Left ventricle myocardium inferior (tissue), 1 donor: ENCODE measurements around the gene UTP14A. TPM values are rescaled to one million over a fixed set of nuclear protein-coding genes. Genes with fewer than 3 reads are reported as not detected.

Experiments
- DNase-seq: peaks from one replicate; pipeline ENCODE4 v3.0.0-alpha.2; 2020
- H3K27ac ChIP-seq: fragments of 200-600 bp; replicated peaks from 2 replicates; pipeline ENCODE4 v1.8.0; 2021
- H3K27me3 ChIP-seq: fragments of 200-600 bp; 2 replicates; pipeline ENCODE4 v1.8.0; 2021; ENCODE audit warnings: low read depth
- H3K36me3 ChIP-seq: fragments of 200-600 bp; 2 replicates; pipeline ENCODE4 v1.8.0; 2021
- H3K4me1 ChIP-seq: fragments of 200-600 bp; 2 replicates; pipeline ENCODE4 v1.8.0; 2021
- H3K4me3 ChIP-seq: fragments of 200-600 bp; 2 replicates; pipeline ENCODE4 v1.8.0; 2021; ENCODE audit warnings: mild to moderate bottlenecking, moderate library complexity
- H3K9me3 ChIP-seq: fragments of 200-600 bp; replicated peaks from 2 replicates; pipeline ENCODE4 v1.8.0; 2021
- intact Hi-C: fragments of 100-400 bp; cut with micrococcal nuclease; formaldehyde crosslinking; loops from one replicate; pipeline ENCODE4 v1.11.0; 2022
- total RNA-seq: library from RNA; stranded (reverse); fragmentation: NEBNext Ultra II Directional; extraction: Animal tissue kit (Norgen Biotek cat#: 25700); gene quantifications from one replicate; pipeline ENCODE4 v1.2.1, GENCODE V29; 2021
- TF ChIP-seq, protein P1 (sequence below): fragments of 200-600 bp; IDR thresholded peaks from 2 replicates; pipeline ENCODE4 v1.8.0; 2021; ENCODE audit warnings: antibody characterized with exemption, mild to moderate bottlenecking, borderline replicate concordance
- donor health status: DM: no; HTN: yes; CAD: no; lungs with severe emphysema.

The UTP14A gene
- total RNA-seq, 1 donor from 2014 or later: 7.5 TPM

- no peaks in the 10 kb centered on the region for H3K27me3 ChIP-seq
- no peaks in the 10 kb centered on the region for H3K9me3 ChIP-seq
- H3K4me1 ChIP-seq: no peaks in the 10 kb centered on the region
- no peak for DNase-seq
- intact Hi-C loops: no loop called here
- TF ChIP-seq, protein P1, sequence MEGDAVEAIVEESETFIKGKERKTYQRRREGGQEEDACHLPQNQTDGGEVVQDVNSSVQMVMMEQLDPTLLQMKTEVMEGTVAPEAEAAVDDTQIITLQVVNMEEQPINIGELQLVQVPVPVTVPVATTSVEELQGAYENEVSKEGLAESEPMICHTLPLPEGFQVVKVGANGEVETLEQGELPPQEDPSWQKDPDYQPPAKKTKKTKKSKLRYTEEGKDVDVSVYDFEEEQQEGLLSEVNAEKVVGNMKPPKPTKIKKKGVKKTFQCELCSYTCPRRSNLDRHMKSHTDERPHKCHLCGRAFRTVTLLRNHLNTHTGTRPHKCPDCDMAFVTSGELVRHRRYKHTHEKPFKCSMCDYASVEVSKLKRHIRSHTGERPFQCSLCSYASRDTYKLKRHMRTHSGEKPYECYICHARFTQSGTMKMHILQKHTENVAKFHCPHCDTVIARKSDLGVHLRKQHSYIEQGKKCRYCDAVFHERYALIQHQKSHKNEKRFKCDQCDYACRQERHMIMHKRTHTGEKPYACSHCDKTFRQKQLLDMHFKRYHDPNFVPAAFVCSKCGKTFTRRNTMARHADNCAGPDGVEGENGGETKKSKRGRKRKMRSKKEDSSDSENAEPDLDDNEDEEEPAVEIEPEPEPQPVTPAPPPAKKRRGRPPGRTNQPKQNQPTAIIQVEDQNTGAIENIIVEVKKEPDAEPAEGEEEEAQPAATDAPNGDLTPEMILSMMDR: no peak
- H3K36me3 ChIP-seq: no peaks in the 10 kb centered on the region
- no peak overlapping the region for H3K27ac ChIP-seq
- no peak overlapping the region for H3K4me3 ChIP-seq
Observed at GRCh38 chrX:129963729-129964128, 57.8 kb downstream of the UTP14A start.

GRCh38 chrX:129965166-129965565 is 59.2 kb downstream of the UTP14A start:
- H3K27ac ChIP-seq: no peak overlapping the region
- intact Hi-C loops: no loop called here
- no peaks in the 10 kb centered on the region for H3K4me1 ChIP-seq
- no peaks in the 10 kb centered on the region for H3K36me3 ChIP-seq
- no peaks in the 10 kb centered on the region for H3K9me3 ChIP-seq
- H3K4me3 ChIP-seq: no peak overlapping the region
- no peak for DNase-seq
- no peaks in the 10 kb centered on the region for H3K27me3 ChIP-seq
- TF ChIP-seq, protein P1: no peak

DNA sequence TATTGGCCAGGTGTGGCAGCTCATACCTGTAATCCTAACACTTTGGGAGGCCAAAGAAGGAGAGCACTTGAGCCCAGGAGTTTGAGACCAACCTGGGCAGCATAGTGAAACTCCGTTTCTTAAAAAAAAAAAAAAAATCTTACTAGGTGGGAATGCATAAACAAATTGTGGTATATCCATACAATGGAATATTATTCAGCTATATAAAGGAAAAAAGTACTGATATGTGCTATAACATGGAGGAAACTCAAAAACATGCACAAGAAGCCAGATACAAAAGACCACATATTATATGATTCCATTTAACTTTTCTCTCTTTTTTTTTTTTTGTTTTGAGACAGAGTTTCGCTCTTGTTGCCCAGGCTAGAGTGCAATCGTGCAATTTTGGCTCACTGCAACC is 63.0 kb downstream of the UTP14A start:
- Histone ChIP-seq H3K27ac (no peak overlapping the region), H3K9me3 (no peaks in the 10 kb centered on the region), H3K36me3 (no peaks in the 10 kb centered on the region), H3K4me1 (no peaks in the 10 kb centered on the region), H3K4me3 (no peak overlapping the region), H3K27me3 (no peaks in the 10 kb centered on the region)
- intact Hi-C loops: no loop called here
- DNase-seq: no peak
- TF ChIP-seq, protein P1: no peak

- TF ChIP-seq, protein P1: no peak
- Histone ChIP-seq H3K27me3 (no peaks in the 10 kb centered on the region), H3K4me3 (no peak overlapping the region), H3K36me3 (no peaks in the 10 kb centered on the region), H3K9me3 (no peaks in the 10 kb centered on the region), H3K4me1 (peaks cover 4% of the 10 kb centered on the region), H3K27ac (no peak overlapping the region)
- intact Hi-C loops: no loop called here
- DNase-seq: no peak
Observed at GRCh38 chrX:129976441-129976840, 70.5 kb downstream of the UTP14A start.

Other genes starting within 250 kb of the UTP14A start
- 1.3 TPM for gene XPNPEP2, start 167.2 kb upstream of the UTP14A start, total RNA-seq
- gene SASH3, start 126.2 kb upstream of the UTP14A start, total RNA-seq: 2.2 TPM
- 11.9 TPM for gene ZDHHC9, start 62.3 kb upstream of the UTP14A start, total RNA-seq
- 8.2 TPM for gene BCORL1, start 76.5 kb downstream of the UTP14A start, total RNA-seq
- 2.2 TPM for gene ELF4, start 204.3 kb downstream of the UTP14A start, total RNA-seq